PC-9 (cell line): ENCODE data around the gene SHF. TPM values are rescaled to one million over a fixed set of nuclear protein-coding genes. Genes with fewer than 3 reads are reported as not detected.

ENCODE experiments used
- BruUV-seq: library from RNA; stranded (reverse); fragments of 400-500 nt; replicated peaks from 2 replicates; lab custom pipeline; 2021; lab: Mats Ljungman, UMichigan
- CTCF ChIA-PET: fragments of 300-600 bp; sonication (Branson Sonifier 250); formaldehyde crosslinking; loops from one replicate; lab custom pipeline; 2022; ENCODE audit warnings: antibody characterized with exemption; lab: Charles Lee
- POLR2A ChIA-PET: fragments of 300-600 bp; sonication (Branson Sonifier 250); formaldehyde crosslinking; loops from one replicate; lab custom pipeline; 2022; ENCODE audit warnings: antibody characterized with exemption; ENCODE audit not compliant: unreplicated experiment; lab: Charles Lee
- DNase-seq, 2 experiments: peaks; one replicate each; pipeline versions ENCODE4 v3.0.0 to v3.0.0-alpha.2; 2015 to 2022; ENCODE audit warnings: mixed read lengths in 1 of 2
- H2AFZ ChIP-seq: fragments of 200-600 bp; sonication (generic); 2 replicates; pipeline ENCODE4 v1.8.1; 2017; ENCODE audit warnings: antibody characterized with exemption
- H3F3A ChIP-seq: fragments of 200-600 bp; sonication (generic); 2 replicates; pipeline ENCODE4 v1.8.1; 2017; ENCODE audit warnings: antibody characterized with exemption, mild to moderate bottlenecking, low read depth; ENCODE audit not compliant: insufficient read depth
- H3K27ac ChIP-seq: fragments of 200-600 bp; sonication (generic); 2 replicates; pipeline ENCODE4 v1.6.1; 2016; ENCODE audit warnings: mixed run types
- H3K27me3 ChIP-seq: fragments of 200-600 bp; sonication (generic); 2 replicates; pipeline ENCODE4 v1.6.1; 2016; ENCODE audit warnings: low read depth, mixed run types; ENCODE audit not compliant: insufficient read depth
- H3K36me3 ChIP-seq: fragments of 200-600 bp; sonication (generic); 2 replicates; pipeline ENCODE4 v1.6.1; 2016; ENCODE audit warnings: low read depth, mixed run types
- H3K4me1 ChIP-seq: fragments of 200-600 bp; sonication (generic); replicated peaks from 2 replicates; pipeline ENCODE4 v1.6.1; 2016; ENCODE audit warnings: mixed run types; ENCODE audit not compliant: insufficient read depth
- H3K4me2 ChIP-seq: fragments of 200-600 bp; sonication (generic); 2 replicates; pipeline ENCODE4 v1.6.1; 2017; ENCODE audit warnings: mixed run types
- H3K4me3 ChIP-seq: fragments of 200-600 bp; sonication (generic); 2 replicates; pipeline ENCODE4 v1.6.1; 2016; ENCODE audit warnings: mixed run types
- H3K79me2 ChIP-seq: fragments of 200-600 bp; sonication (generic); 2 replicates; pipeline ENCODE4 v1.6.1; 2017; ENCODE audit warnings: low read depth, mixed run types
- H3K9me2 ChIP-seq: fragments of 200-600 bp; sonication (generic); 2 replicates; pipeline ENCODE4 v1.8.1; 2017; ENCODE audit warnings: mild to moderate bottlenecking; ENCODE audit not compliant: insufficient read depth
- H3K9me3 ChIP-seq: fragments of 200-600 bp; sonication (generic); 2 replicates; pipeline ENCODE4 v1.8.1; 2016; ENCODE audit warnings: low read depth; ENCODE audit not compliant: insufficient read depth
- H4K20me1 ChIP-seq: fragments of 200-600 bp; sonication (generic); 2 replicates; pipeline ENCODE4 v1.8.1; 2017; ENCODE audit not compliant: insufficient read depth
- CTCF ChIP-seq: fragments of 200-600 bp; sonication (generic); conservative IDR thresholded peaks from 2 replicates; pipeline ENCODE4 v1.6.1; 2017; ENCODE audit warnings: mixed run types, antibody characterized with exemption, mild to moderate bottlenecking, moderate library complexity
- EZH2 ChIP-seq: fragments of 200-600 bp; sonication (generic); IDR thresholded peaks from 2 replicates; pipeline ENCODE4 v1.8.0; 2017; ENCODE audit warnings: antibody characterized with exemption, low read depth
- intact Hi-C: fragments of 100-400 bp; cut with micrococcal nuclease; formaldehyde crosslinking; loops from one replicate; pipeline ENCODE4 v1.10.0; 2022; ENCODE audit not compliant: unreplicated experiment
- total RNA-seq: library from RNA; stranded (reverse); gene quantifications from 2 replicates; pipeline ENCODE4 v1.2.3, GENCODE V29; 2021

The SHF gene
- total RNA-seq, 1 experiment from 2014 or later: 6.1 TPM

GRCh38 chr15:45185069-45185779 lies 2.5 kb downstream of the SHF start:
- CTCF ChIA-PET: no interaction called here
- no peak for DNase-seq
- Histone ChIP-seq H3K4me3 (no peak overlapping the region), H3K4me1 (0 out of 2 replicates have a peak, but pooled peaks cover 5% of the 10 kb centered on the region), H3K79me2 (no peaks in the 10 kb centered on the region), H3K27ac (no peak overlapping the region), H3K27me3 (no peaks in the 10 kb centered on the region), H3K4me2 (no peak overlapping the region), H3K9me2 (no peaks in the 10 kb centered on the region), H3F3A (no peaks in the 10 kb centered on the region), H3K9me3 (no peaks in the 10 kb centered on the region), H4K20me1 (no peaks in the 10 kb centered on the region), H2AFZ (no peak overlapping the region), H3K36me3 (no peaks in the 10 kb centered on the region)
- BruUV-seq: no TSS peak
- no peak for TF ChIP-seq EZH2
- TF ChIP-seq CTCF: no peak
- intact Hi-C loops: no loop called here
- POLR2A ChIA-PET: no interaction called here

GRCh38 chr15:45184562-45185041 lies 3.2 kb downstream of the SHF start:
- no peaks in the 10 kb centered on the region for H4K20me1 ChIP-seq
- H3K36me3 ChIP-seq: no peaks in the 10 kb centered on the region
- H3K79me2 ChIP-seq: no peaks in the 10 kb centered on the region
- no peak overlapping the region for H2AFZ ChIP-seq
- no peak overlapping the region for H3K4me3 ChIP-seq
- no TSS peak for BruUV-seq
- H3K9me2 ChIP-seq: no peaks in the 10 kb centered on the region
- no peaks in the 10 kb centered on the region for H3K27me3 ChIP-seq
- DNase-seq: no peak
- H3K4me1 ChIP-seq: 0 out of 2 replicates have a peak, but pooled peaks cover 5% of the 10 kb centered on the region
- intact Hi-C loops: no loop called here
- no peaks in the 10 kb centered on the region for H3K9me3 ChIP-seq
- no peaks in the 10 kb centered on the region for H3F3A ChIP-seq
- no peak overlapping the region for H3K4me2 ChIP-seq
- ChIA-PET CTCF (interaction anchor here (0.6 kb wide), 1 partner anchor 154 kb away, joined by 3 read pairs; no protein-coding TSS in a partner anchor), POLR2A (no interaction called here)
- H3K27ac ChIP-seq: no peak overlapping the region
- TF ChIP-seq EZH2 (no peak), CTCF (no peak)

- 0 out of 2 replicates have a peak, but pooled peaks cover 5% of the 10 kb centered on the region for H3K4me1 ChIP-seq
- H3K4me2 ChIP-seq: no peak overlapping the region
- H4K20me1 ChIP-seq: no peaks in the 10 kb centered on the region
- no peak overlapping the region for H3K27ac ChIP-seq
- H3F3A ChIP-seq: no peaks in the 10 kb centered on the region
- no peaks in the 10 kb centered on the region for H3K9me3 ChIP-seq
- DNase-seq: no peak
- BruUV-seq: no TSS peak
- CTCF ChIA-PET: no interaction called here
- H3K27me3 ChIP-seq: no peaks in the 10 kb centered on the region
- no peaks in the 10 kb centered on the region for H3K36me3 ChIP-seq
- POLR2A ChIA-PET: no interaction called here
- TF ChIP-seq EZH2 (no peak), CTCF (no peak)
- no peak overlapping the region for H3K4me3 ChIP-seq
- H3K9me2 ChIP-seq: no peaks in the 10 kb centered on the region
- intact Hi-C loops: no loop called here
- H2AFZ ChIP-seq: no peak overlapping the region
- no peaks in the 10 kb centered on the region for H3K79me2 ChIP-seq
Measured at GRCh38 chr15:45183511-45183910, 4.3 kb downstream of the SHF start.
